Tibial nerve (tissue), 4 donors: ENCODE data around the gene DNTT.

Experiments used
- CTCF ChIP-seq, 5 experiments: fragments of 200-600 bp in 3 of 5; fragments of 450-650 bp in 2 of 5; sonication (generic) in 3 of 5; IDR thresholded peaks; one replicate each; pipeline ENCODE4 v1.5.1; 2016 to 2019; ENCODE audit warnings: antibody characterized with exemption in 5 of 5, mild to moderate bottlenecking in 3 of 5, moderate library complexity in 2 of 5
- EP300 ChIP-seq, 2 donors: sonication (generic); formaldehyde crosslinking; IDR thresholded peaks; one replicate each; pipeline ENCODE4 v1.6.1; 2017; ENCODE audit warnings: antibody characterized with exemption in 2 of 2, mild to moderate bottlenecking in 1 of 2
- POLR2A ChIP-seq, 2 donors: fragments of 450-650 bp; IDR thresholded peaks; one replicate each; pipeline ENCODE4 v1.6.1; 2017; ENCODE audit warnings: antibody characterized with exemption in 2 of 2, mild to moderate bottlenecking in 2 of 2, moderate library complexity in 2 of 2

GRCh38 chr10:96333101-96333500 lies 28.9 kb downstream of the DNTT start:
- TF ChIP-seq CTCF (IDR thresholded peaks at IDR 0.05) = no peak
- no peak for TF ChIP-seq POLR2A (IDR thresholded peaks at IDR 0.05)
- TF ChIP-seq EP300 (IDR thresholded peaks at IDR 0.05) = no peak
